HG03135 (cell line): ENCODE data around the gene LRRC1.

Experiments used
- ATAC-seq: cut with Tn5 transposase; IDR thresholded peaks from one replicate; pipeline ENCODE4 v1.9.1; 2021; ENCODE audit warnings: mild to moderate bottlenecking, moderate library complexity; ENCODE audit not compliant: unreplicated experiment

LRRC1 gene

GRCh38 chr6:53845280-53846195 lies 50.7 kb downstream of the LRRC1 start:
- ATAC-seq = no peak

- no peak for ATAC-seq
Observed at GRCh38 chr6:53846250-53846649, 51.4 kb downstream of the LRRC1 start.

- ATAC-seq = no peak
Observed at GRCh38 chr6:53847796-53848314, 53.0 kb downstream of the LRRC1 start.

- no peak for ATAC-seq
Observed at GRCh38 chr6:53850527-53850926, 55.7 kb downstream of the LRRC1 start.

- ATAC-seq = no peak
Observed at GRCh38 chr6:53851561-53851960, 56.8 kb downstream of the LRRC1 start.

GRCh38 chr6:53852805-53853204 lies 58.0 kb downstream of the LRRC1 start:
- no peak for ATAC-seq

- ATAC-seq = peak; percentile 93
Observed at GRCh38 chr6:53854843-53855567, 60.2 kb downstream of the LRRC1 start.

- no peak for ATAC-seq
Observed at GRCh38 chr6:53855940-53856339, 61.1 kb downstream of the LRRC1 start.

- no peak for ATAC-seq
Observed at GRCh38 chr6:53857318-53858094, 62.7 kb downstream of the LRRC1 start.

- no peak for ATAC-seq
Observed at GRCh38 chr6:53858196-53858595, 63.4 kb downstream of the LRRC1 start.

GRCh38 chr6:53858913-53859312 lies 64.1 kb downstream of the LRRC1 start:
- no peak for ATAC-seq

GRCh38 chr6:53860511-53860910 lies 65.7 kb downstream of the LRRC1 start:
- no peak for ATAC-seq

- no peak for ATAC-seq
Observed at GRCh38 chr6:53861518-53861917, 66.7 kb downstream of the LRRC1 start.

- no peak for ATAC-seq
Observed at GRCh38 chr6:53862662-53863462, 68.1 kb downstream of the LRRC1 start.

GRCh38 chr6:53864781-53865180 lies 70.0 kb downstream of the LRRC1 start:
- ATAC-seq = no peak

GRCh38 chr6:53866226-53866625 lies 71.4 kb downstream of the LRRC1 start:
- no peak for ATAC-seq

GRCh38 chr6:53868626-53869025 lies 73.8 kb downstream of the LRRC1 start:
- ATAC-seq = no peak

GRCh38 chr6:53869964-53870363 lies 75.2 kb downstream of the LRRC1 start:
- ATAC-seq = no peak

GRCh38 chr6:53873922-53874321 lies 79.1 kb downstream of the LRRC1 start:
- no peak for ATAC-seq

- no peak for ATAC-seq
Observed at GRCh38 chr6:53874964-53875363, 80.2 kb downstream of the LRRC1 start.
